Progenitor cell of endocrine pancreas (in vitro differentiated cells): ENCODE results near the gene GALNTL6. TPM values are rescaled to one million over a fixed set of nuclear protein-coding genes. Genes with fewer than 3 reads are reported as not detected.

Experiments used
- DNase-seq: peaks from one replicate; pipeline ENCODE4 v3.0.0; 2021; ENCODE audit warnings: low spot score; ENCODE audit not compliant: unreplicated experiment
- H3K27ac Mint-ChIP-seq: 2 replicates; pipeline ENCODE4 v1.8.0; 2021; ENCODE audit warnings: mild to moderate bottlenecking, moderate library complexity, mixed read lengths
- H3K27me3 Mint-ChIP-seq: 2 replicates; pipeline ENCODE4 v1.8.0; 2021; ENCODE audit warnings: mixed read lengths
- H3K36me3 Mint-ChIP-seq: 2 replicates; pipeline ENCODE4 v1.8.0; 2022; ENCODE audit warnings: mixed read lengths; ENCODE audit not compliant: insufficient read depth
- H3K4me1 Mint-ChIP-seq: 2 replicates; pipeline ENCODE4 v1.8.0; 2021; ENCODE audit warnings: low read depth, mixed read lengths
- H3K4me3 Mint-ChIP-seq: 2 replicates; pipeline ENCODE4 v1.8.0; 2021; ENCODE audit warnings: low read depth, mild to moderate bottlenecking, moderate library complexity, mixed read lengths
- H3K9me3 Mint-ChIP-seq: 2 replicates; pipeline ENCODE4 v1.8.0; 2021; ENCODE audit warnings: low read depth, mixed read lengths
- CTCF ChIP-seq: fragments of 200-600 bp; sonication (generic); IDR thresholded peaks from one replicate; pipeline ENCODE4 v1.5.0; 2021; ENCODE audit warnings: antibody characterized with exemption, mild to moderate bottlenecking; ENCODE audit not compliant: unreplicated experiment
- total RNA-seq: library from RNA; stranded (reverse); gene quantifications from 2 replicates; pipeline ENCODE4 v1.2.1, GENCODE V29; 2021

The GALNTL6 gene
- total RNA-seq, 1 donor from 2014 or later: 0.14 TPM

- Mint-ChIP-seq H3K27me3 (no peaks in the 10 kb centered on the region), H3K9me3 (peaks cover 11% of the 10 kb centered on the region), H3K4me1 (no peaks in the 10 kb centered on the region), H3K36me3 (no peaks in the 10 kb centered on the region), H3K27ac (no peak overlapping the region), H3K4me3 (no peak overlapping the region)
- no peak for DNase-seq
- TF ChIP-seq CTCF: no peak
Measured at GRCh38 chr4:172515266-172515879, 702.2 kb downstream of the GALNTL6 start.

GRCh38 chr4:172517391-172517790 is 704.2 kb downstream of the GALNTL6 start:
- no peak for TF ChIP-seq CTCF
- no peak overlapping the region for H3K4me3 Mint-ChIP-seq
- peaks cover 11% of the 10 kb centered on the region for H3K9me3 Mint-ChIP-seq
- no peak for DNase-seq
- H3K27ac Mint-ChIP-seq: no peak overlapping the region
- no peaks in the 10 kb centered on the region for H3K36me3 Mint-ChIP-seq
- H3K4me1 Mint-ChIP-seq: no peaks in the 10 kb centered on the region
- H3K27me3 Mint-ChIP-seq: no peaks in the 10 kb centered on the region

GRCh38 chr4:172521248-172521647 is 708.0 kb downstream of the GALNTL6 start:
- Mint-ChIP-seq H3K4me1 (no peaks in the 10 kb centered on the region), H3K4me3 (no peak overlapping the region), H3K27me3 (no peaks in the 10 kb centered on the region), H3K9me3 (no peaks in the 10 kb centered on the region), H3K36me3 (no peaks in the 10 kb centered on the region), H3K27ac (no peak overlapping the region)
- TF ChIP-seq CTCF: no peak
- DNase-seq: no peak

GRCh38 chr4:172521680-172522079 is 708.5 kb downstream of the GALNTL6 start:
- DNase-seq: no peak
- no peaks in the 10 kb centered on the region for H3K36me3 Mint-ChIP-seq
- no peak overlapping the region for H3K4me3 Mint-ChIP-seq
- TF ChIP-seq CTCF: no peak
- no peaks in the 10 kb centered on the region for H3K4me1 Mint-ChIP-seq
- no peaks in the 10 kb centered on the region for H3K9me3 Mint-ChIP-seq
- no peak overlapping the region for H3K27ac Mint-ChIP-seq
- no peaks in the 10 kb centered on the region for H3K27me3 Mint-ChIP-seq

- no peak overlapping the region for H3K27ac Mint-ChIP-seq
- no peaks in the 10 kb centered on the region for H3K27me3 Mint-ChIP-seq
- TF ChIP-seq CTCF: no peak
- no peak overlapping the region for H3K4me3 Mint-ChIP-seq
- no peak for DNase-seq
- H3K4me1 Mint-ChIP-seq: no peaks in the 10 kb centered on the region
- no peaks in the 10 kb centered on the region for H3K9me3 Mint-ChIP-seq
- no peaks in the 10 kb centered on the region for H3K36me3 Mint-ChIP-seq
Measured at GRCh38 chr4:172543249-172543648, 730.0 kb downstream of the GALNTL6 start.
